ENCODE results near the gene RSRC2. TPM values are rescaled to one million over a fixed set of nuclear protein-coding genes. Genes with fewer than 3 reads are reported as not detected.

The RSRC2 gene
- total and polyA plus RNA-seq, 10 of the 15 experiments (the other 5 are each of a cell fraction or from before 2014, with no cell fraction given), result 49.8 to 112 (median 60.6) TPM

DNA sequence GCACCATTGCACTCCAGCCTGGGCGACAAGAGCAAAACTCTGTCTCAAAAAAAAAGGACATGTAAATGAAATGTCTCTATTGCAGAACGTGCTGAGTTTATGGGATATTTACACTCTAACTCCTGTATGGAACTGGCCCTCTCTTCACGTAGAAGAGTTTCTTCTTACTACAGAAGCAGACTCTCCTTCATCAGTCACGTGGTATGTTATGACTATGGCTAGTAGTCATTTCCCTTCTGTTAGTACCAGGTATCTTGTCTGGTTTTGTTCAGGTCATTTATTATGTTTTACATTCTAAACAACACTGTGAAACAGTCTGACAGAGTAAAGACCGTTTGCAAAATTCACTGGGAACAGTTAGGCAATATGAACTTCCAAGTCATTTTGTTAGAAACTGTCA is 20.6 kb upstream of the RSRC2 start:
- ATAC-seq (peak; percentile 15; the same call in 1 of the 3 replicates), DNase-seq (ENCODE audit: low read depth, low spot score) (no peak), FAIRE-seq (no peak)
- H3K4me2 ChIP-seq (ENCODE audit: control insufficient read depth, insufficient read depth), result no peak overlapping the region
- 72% methylated on average over 5 of the region's 5 CpGs for WGBS (ENCODE audit: insufficient coverage, insufficient replicate concordance, low lambda C conversion rate, missing lambda C conversion rate)
- intact Hi-C loops (cut with micrococcal nuclease; ENCODE audit: unreplicated experiment) (no loop called here), in situ Hi-C loops (cut with MboI) (no loop called here)
- ChIA-PET RAD21 (ENCODE audit: unreplicated experiment) (no interaction called here), SMC1A (ENCODE audit: uncharacterized antibody, unreplicated experiment) (interaction anchor here (1.2 to 2.0 kb wide), 5 partner anchors 10 to 46 kb away, joined by 3 to 10 read pairs (median 4); partner anchors contain the start of gene ZCCHC8), CTCF (interaction anchor here (1.0 kb wide), 1 partner anchor 63 kb away, joined by 3 read pairs; no protein-coding TSS in a partner anchor), POLR2A (interaction anchor here (0.7 kb wide), 1 partner anchor 212 kb away, joined by 4 read pairs; no protein-coding TSS in a partner anchor)
- H3K4me1 ChIP-seq (ENCODE audit: control insufficient read depth, insufficient read depth, low read length), result peaks cover 18% of the 10 kb centered on the region
- peak; percentile 57; the same call in 1 of the 2 replicates for TF ChIP-seq RAD51 (IDR thresholded peaks at IDR 0.05)
- TF ChIP-seq, protein P1, sequence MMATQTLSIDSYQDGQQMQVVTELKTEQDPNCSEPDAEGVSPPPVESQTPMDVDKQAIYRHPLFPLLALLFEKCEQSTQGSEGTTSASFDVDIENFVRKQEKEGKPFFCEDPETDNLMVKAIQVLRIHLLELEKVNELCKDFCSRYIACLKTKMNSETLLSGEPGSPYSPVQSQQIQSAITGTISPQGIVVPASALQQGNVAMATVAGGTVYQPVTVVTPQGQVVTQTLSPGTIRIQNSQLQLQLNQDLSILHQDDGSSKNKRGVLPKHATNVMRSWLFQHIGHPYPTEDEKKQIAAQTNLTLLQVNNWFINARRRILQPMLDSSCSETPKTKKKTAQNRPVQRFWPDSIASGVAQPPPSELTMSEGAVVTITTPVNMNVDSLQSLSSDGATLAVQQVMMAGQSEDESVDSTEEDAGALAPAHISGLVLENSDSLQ (IDR thresholded peaks at IDR 0.05), result no peak
- H3K27ac ChIP-seq (ENCODE audit: control insufficient read depth, insufficient read depth), result no peak overlapping the region
- peaks cover 0 to 22% of the 10 kb centered on the region in 2 experiments; a peak in 3 of 4 replicates for H3K36me3 ChIP-seq (ENCODE audit: control insufficient read depth in 2 of 2, insufficient read depth in 2 of 2, low read length in 1 of 2)
- no peaks in the 10 kb centered on the region for H3K9me3 ChIP-seq (replicated peaks; ENCODE audit: control insufficient read depth, insufficient read depth, low read length)
- no peaks in the 10 kb centered on the region for H4K20me1 ChIP-seq (ENCODE audit: control insufficient read depth, insufficient read depth)
- no peaks in the 10 kb centered on the region for H3K27me3 ChIP-seq (replicated peaks in 1 of 2; ENCODE audit: control insufficient read depth in 2 of 2, insufficient read depth in 2 of 2, low read length in 1 of 2)
- no TSS peak for BruUV-seq (replicated peaks)
- H2AFZ ChIP-seq (ENCODE audit: control insufficient read depth, low read depth, low read length), result no peak overlapping the region
- no peak overlapping the region for H3K4me3 ChIP-seq
- no peak overlapping the region for H3K9ac ChIP-seq (ENCODE audit: control insufficient read depth, insufficient read depth, low read length)
- no peaks in the 10 kb centered on the region; the same call in 1 of the 2 replicates for H3K79me2 ChIP-seq (ENCODE audit: control insufficient read depth, insufficient read depth, low read length)

DNA sequence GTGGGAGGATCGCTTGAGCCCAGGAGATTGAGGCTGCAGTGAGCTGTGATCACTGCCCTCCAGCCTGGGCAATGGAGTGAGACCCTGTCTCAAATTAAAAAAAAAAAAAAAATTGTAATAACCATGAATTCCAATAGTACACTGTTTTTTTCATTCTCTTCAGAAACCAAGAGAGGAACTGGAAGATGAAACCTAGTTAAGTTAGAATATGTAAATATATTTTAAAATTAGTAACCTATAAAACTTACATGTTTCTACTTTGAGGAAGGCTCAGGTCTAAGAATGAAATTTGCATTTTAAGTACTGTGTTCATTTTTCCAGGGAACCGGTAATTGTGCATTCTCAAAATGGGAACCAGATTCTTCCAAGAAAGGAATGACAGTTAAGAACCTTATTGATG is 19.1 kb upstream of the RSRC2 start:
- peak; percentile 82 for ATAC-seq
- TF ChIP-seq MEF2A (IDR thresholded peaks at IDR 0.05; ENCODE audit: insufficient read depth, low read depth, low read length), result peak; percentile 48; the same call in 1 of the 2 replicates
- 0 out of 2 replicates have a peak, but pooled peaks have one; percentile 25 for TF ChIP-seq NFIC (IDR thresholded peaks at IDR 0.05; ENCODE audit: low read depth, low read length)
- TF ChIP-seq IKZF2 (IDR thresholded peaks at IDR 0.05), result peak in 1 of 2 experiments; percentile 29; a peak in 1 of 4 replicates
- 0 out of 2 replicates have a peak, but pooled peaks have one; percentile 29 for TF ChIP-seq RUNX3 (IDR thresholded peaks at IDR 0.05; ENCODE audit: low read length)
- peak; percentile 30 for TF ChIP-seq MEF2B (IDR thresholded peaks at IDR 0.05; ENCODE audit: partially characterized antibody, poor library complexity, severe bottlenecking)
- peak; percentile 74; the same call in 1 of the 2 replicates for TF ChIP-seq ZNF384 (IDR thresholded peaks at IDR 0.05; ENCODE audit: borderline replicate concordance, low read depth, low read length)
- no peak for TF ChIP-seq TARDBP (IDR thresholded peaks at IDR 0.05; ENCODE audit: borderline replicate concordance)
- TF ChIP-seq IRF4 (IDR thresholded peaks at IDR 0.05; ENCODE audit: low read depth, low read length), result no peak
- TF ChIP-seq NR2F1 (conservative IDR thresholded peaks at IDR 0.05), result no peak
- peak; percentile 52; the same call in 1 of the 2 replicates for TF ChIP-seq SPI1 (IDR thresholded peaks at IDR 0.05; ENCODE audit: borderline replicate concordance, insufficient read depth, low read depth, low read length)
- TF ChIP-seq, protein P1 (IDR thresholded peaks at IDR 0.05), result no peak

More for the DNA sequence above, 19.1 kb upstream of the RSRC2 start:
- FAIRE-seq, result no peak
- DNase-seq (ENCODE audit: low read depth, low spot score), result no peak
- in situ Hi-C loops (cut with MboI) (no loop called here), intact Hi-C loops (cut with micrococcal nuclease; ENCODE audit: unreplicated experiment) (no loop called here)
- Histone ChIP-seq H3K4me2 (ENCODE audit: control insufficient read depth, insufficient read depth) (peak overlapping the region; percentile 70), H3K79me2 (ENCODE audit: control insufficient read depth, insufficient read depth, low read length) (no peaks in the 10 kb centered on the region; the same call in 1 of the 2 replicates), H3K9me3 (replicated peaks; ENCODE audit: control insufficient read depth, insufficient read depth, low read length) (no peaks in the 10 kb centered on the region), H3K27me3 (replicated peaks in 1 of 2; ENCODE audit: control insufficient read depth in 2 of 2, insufficient read depth in 2 of 2, low read length in 1 of 2) (no peaks in the 10 kb centered on the region), H3K4me3 (no peak overlapping the region), H3K36me3 (ENCODE audit: control insufficient read depth in 2 of 2, insufficient read depth in 2 of 2, low read length in 1 of 2) (peaks cover 0 to 16% of the 10 kb centered on the region in 2 experiments; a peak in 2 of 4 replicates), H3K4me1 (ENCODE audit: control insufficient read depth, insufficient read depth, low read length) (peaks cover 18% of the 10 kb centered on the region), H3K9ac (ENCODE audit: control insufficient read depth, insufficient read depth, low read length) (no peak overlapping the region; the same call in 1 of the 2 replicates), H3K27ac (ENCODE audit: control insufficient read depth, insufficient read depth) (peak overlapping the region; percentile 73), H2AFZ (ENCODE audit: control insufficient read depth, low read depth, low read length) (no peak overlapping the region), H4K20me1 (ENCODE audit: control insufficient read depth, insufficient read depth) (no peaks in the 10 kb centered on the region)
- no TSS peak for BruUV-seq (replicated peaks)
- WGBS (ENCODE audit: insufficient coverage, insufficient replicate concordance, low lambda C conversion rate, missing lambda C conversion rate), result 18% methylated on average over 2 of the region's 2 CpGs
- SMC1A ChIA-PET (ENCODE audit: uncharacterized antibody, unreplicated experiment), result interaction anchor here (2.6 kb wide), 1 partner anchor 44 kb away, joined by 9 read pairs; the partner anchor contains the start of gene ZCCHC8
- POLR2A ChIA-PET, result no interaction called here
- CTCF ChIA-PET, result interaction anchor here (1.2 kb wide), 1 partner anchor 11 kb away, joined by 5 read pairs; no protein-coding TSS in a partner anchor
- RAD21 ChIA-PET (ENCODE audit: unreplicated experiment), result no interaction called here
